ENCODE data around the gene USP47.

GRCh38 chr11:11798586-11799438 lies 43.0 kb upstream of the USP47 start:
- TF ChIP-seq CTCF (IDR thresholded peaks at IDR 0.05 in 8 of 11, conservative IDR thresholded peaks at IDR 0.05 in 3 of 11) (peak; percentile 33 to 92 (median 77)), POLR2A (IDR thresholded peaks at IDR 0.05) (no peak), POLR2AphosphoS5 (IDR thresholded peaks at IDR 0.05) (no peak)

All from spleen (tissue), 7 donors.